Heart left ventricle (tissue), 16 donors: Measurements from ENCODE around the gene ROBO1. TPM values are rescaled to one million over a fixed set of nuclear protein-coding genes. Genes with fewer than 3 reads are reported as not detected.

Source experiments
- ATAC-seq, 4 donors: fragments of 200-7000 bp; cut with Tn5 transposase; one replicate each; pipeline ENCODE4 v1.9.1; 2020 to 2022; ENCODE audit warnings: moderate library complexity in 4 of 4, mild to moderate bottlenecking in 3 of 4, moderate number of reproducible peaks in 1 of 4
- DNase-seq, 5 donors: peaks; one replicate each; pipeline ENCODE4 v3.0.0-alpha.2; 2020
- H3K27ac ChIP-seq, 12 donors: fragments of 200-600 bp; sonication (generic) in 4 of 12; one replicate each; pipeline versions ENCODE4 v1.5.0 to v1.8.0; 2016 to 2022; ENCODE audit warnings: mild to moderate bottlenecking in 2 of 12
- H3K27me3 ChIP-seq, 9 donors: fragments of 200-600 bp; sonication (generic) in 2 of 9; one replicate each; pipeline versions ENCODE4 v1.5.1 to v1.8.0; 2016 to 2022; ENCODE audit warnings: mild to moderate bottlenecking in 3 of 9
- H3K36me3 ChIP-seq, 9 donors: fragments of 200-600 bp; sonication (generic) in 2 of 9; one replicate each; pipeline versions ENCODE4 v1.5.0 to v1.8.0; 2018 to 2022; ENCODE audit warnings: mild to moderate bottlenecking in 2 of 9
- H3K4me1 ChIP-seq, 12 donors: fragments of 200-600 bp; sonication (generic) in 4 of 12; one replicate each; pipeline versions ENCODE4 v1.5.0 to v1.8.0; 2016 to 2022; ENCODE audit warnings: mild to moderate bottlenecking in 3 of 12
- H3K4me3 ChIP-seq, 12 donors: fragments of 200-600 bp; sonication (generic) in 4 of 12; one replicate each; pipeline versions ENCODE4 v1.5.0 to v1.8.0; 2017 to 2022; ENCODE audit warnings: mild to moderate bottlenecking in 9 of 12, moderate library complexity in 4 of 12
- H3K9me3 ChIP-seq, 12 donors: fragments of 200-600 bp; sonication (generic) in 4 of 12; one replicate each; pipeline versions ENCODE4 v1.5.0 to v1.8.0; 2016 to 2022; ENCODE audit warnings: mild to moderate bottlenecking in 1 of 12
- POLR2A ChIP-seq, 2 donors: fragments of 450-650 bp; IDR thresholded peaks; one replicate each; pipeline ENCODE4 v1.6.1; 2017; ENCODE audit warnings: antibody characterized with exemption in 2 of 2, mild to moderate bottlenecking in 2 of 2, moderate library complexity in 2 of 2
- WGBS, 4 donors: extraction: QIAGEN DNeasy Blood & Tissue Kit in 2 of 4; methylation state at CpG; one replicate each; pipeline versions ENCODE4 v1.1.5 to v1.1.7; 2013 to 2018; 5-methylcytosine and 5-hydroxymethylcytosine counted together
- intact Hi-C, 10 donors: fragments of 100-400 bp; cut with DNase I; formaldehyde crosslinking; loops; one replicate each; pipeline versions ENCODE4 v1.11.1 to v1.14.2; 2022
- polyA plus RNA-seq, 2 donors: library from polyadenylated mRNA; stranded (reverse); fragments of 200-250 nt; gene quantifications; one replicate each; pipeline ENCODE4 v1.2.3, GENCODE V29; 2013
- total RNA-seq, 9 donors: library from RNA; depleted of rRNA in 2 of 9; stranded (reverse); fragments of >200 nt in 2 of 9; fragmentation: NEBNext Ultra II Directional in 3 of 9; extraction: Animal tissue kit (Norgen Biotek cat#: 25700) in 3 of 9; gene quantifications; one replicate each; pipeline versions ENCODE4 v1.1.0 to v1.2.4, GENCODE V29; 2016 to 2023
- TF ChIP-seq, protein P1 (sequence below), 12 donors: fragments of 200-600 bp; sonication (generic) in 4 of 12; IDR thresholded peaks; one replicate each; pipeline versions ENCODE4 v1.5.0 to v1.8.0; 2018 to 2022; ENCODE audit warnings: antibody characterized with exemption in 12 of 12, mild to moderate bottlenecking in 5 of 12
- donor health status: ischemic (EF 13 %, LVEDD 7.1; RV severe dilation, severe dysfunction).
- donor health status: healthy with polysubstance abuse.
- donor health status: DM: no; HTN: yes; CAD: no.
- donor health status: DM: no; HTN: no; CAD: no.
- donor health status: ischemic (EF 25% LVEDD 6.9; RV normal size, moderate dysfunction).
- donor health status: ischemic (EF 25% LVEDD 5.7; RV mildly dilated, moderate dysfunction).
- donor health status: healthy.
- donor health status: DM: yes; HTN: yes; CAD: no.
- donor health status: ischemic (EF 35%, LVEDD 5.7; RV mildly dilated, moderate dysfunction).
- donor health status: nonischemic (EF 11% LVEDD 7.7; RV severe dilation, severe dysfunction).
- donor health status: DM: yes; HTN: yes; CAD: no.
- donor health status: PGD.
- donor health status: ischemic (EF 29% LVEDD 5.4; RV normal size, mild dysfunction).
- donor health status: nonischemic (EF 23%, LVEDD 6.1; RV moderate dilation, normal function).

ROBO1 gene
- total and polyA plus RNA-seq, 11 donors: 1.4 to 14.8 (median 5.7) TPM

DNA sequence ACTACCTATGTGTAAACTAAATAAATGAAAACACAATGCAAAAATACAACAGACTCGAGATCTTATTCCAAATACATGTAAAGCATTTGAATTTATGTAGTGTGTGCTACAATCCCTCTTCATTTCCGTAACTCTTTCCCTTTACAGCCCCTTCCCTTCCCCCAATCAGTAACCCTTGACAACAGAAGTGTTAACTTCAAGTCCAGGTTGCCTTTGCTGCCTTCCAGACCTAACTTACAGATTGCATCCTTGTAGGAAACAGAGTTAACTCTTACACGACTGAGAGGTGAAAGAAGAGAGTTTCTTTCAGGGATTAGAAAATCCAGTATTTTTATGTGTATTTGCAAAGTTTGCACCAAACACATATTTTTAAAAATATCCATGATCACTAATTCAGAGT is 1.4 kb upstream of the ROBO1 start:
- peaks cover 0 to 51% (median 23%) of the 10 kb centered on the region in 9 donors for H3K27me3 ChIP-seq

DNA sequence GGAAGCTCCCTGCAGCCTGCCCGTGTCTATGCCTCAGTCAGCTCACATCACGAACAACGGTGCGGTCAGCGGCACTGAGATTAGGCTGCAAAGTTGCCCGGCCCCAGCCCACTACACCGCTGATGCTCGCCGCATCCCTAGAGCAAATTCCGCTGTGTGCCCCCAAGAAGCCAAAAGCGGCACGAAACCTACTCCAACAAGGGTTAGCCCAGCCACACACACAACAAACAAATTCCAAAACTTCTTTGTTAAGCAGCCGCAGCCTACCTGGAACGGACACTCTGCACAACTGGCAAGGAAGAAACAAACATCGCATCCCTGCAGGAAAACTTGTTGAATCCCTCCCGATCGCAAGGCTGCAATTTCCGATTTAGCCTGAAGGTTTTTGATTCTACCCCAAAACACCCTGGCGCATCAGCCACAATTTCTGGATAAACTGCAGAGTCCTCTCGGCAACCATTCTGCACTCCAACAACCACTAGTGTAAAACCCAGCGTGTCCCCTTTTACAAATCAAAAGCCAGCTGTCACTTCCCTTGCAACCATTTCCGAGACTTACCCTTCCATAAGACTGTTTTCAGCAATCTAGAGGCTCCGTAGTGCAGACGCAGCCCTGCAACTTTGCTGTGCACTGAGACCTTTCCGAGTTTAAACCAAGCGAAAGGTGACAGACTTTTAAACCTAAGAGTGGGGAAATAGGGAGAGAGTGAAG is 449 bp downstream of the ROBO1 start:
- Histone ChIP-seq H3K36me3 (no peaks in the 10 kb centered on the region), H3K4me1 (peaks cover 0 to 13% (median 0%) of the 10 kb centered on the region in 12 donors), H3K27ac (no peak overlapping the region), H3K4me3 (peak overlapping the region in 5 of 12 donors; percentile 1 to 33 (median 14)), H3K27me3 (peaks cover 0 to 54% (median 23%) of the 10 kb centered on the region in 9 donors), H3K9me3 (no peaks in the 10 kb centered on the region)
- 1 to 2% (median 1%) methylated on average over 20 to 26 of the region's 26 CpGs for WGBS, 4 donors
- intact Hi-C loops: no loop called here
- no peak for TF ChIP-seq POLR2A (IDR thresholded peaks at IDR 0.05)
- TF ChIP-seq, protein P1, sequence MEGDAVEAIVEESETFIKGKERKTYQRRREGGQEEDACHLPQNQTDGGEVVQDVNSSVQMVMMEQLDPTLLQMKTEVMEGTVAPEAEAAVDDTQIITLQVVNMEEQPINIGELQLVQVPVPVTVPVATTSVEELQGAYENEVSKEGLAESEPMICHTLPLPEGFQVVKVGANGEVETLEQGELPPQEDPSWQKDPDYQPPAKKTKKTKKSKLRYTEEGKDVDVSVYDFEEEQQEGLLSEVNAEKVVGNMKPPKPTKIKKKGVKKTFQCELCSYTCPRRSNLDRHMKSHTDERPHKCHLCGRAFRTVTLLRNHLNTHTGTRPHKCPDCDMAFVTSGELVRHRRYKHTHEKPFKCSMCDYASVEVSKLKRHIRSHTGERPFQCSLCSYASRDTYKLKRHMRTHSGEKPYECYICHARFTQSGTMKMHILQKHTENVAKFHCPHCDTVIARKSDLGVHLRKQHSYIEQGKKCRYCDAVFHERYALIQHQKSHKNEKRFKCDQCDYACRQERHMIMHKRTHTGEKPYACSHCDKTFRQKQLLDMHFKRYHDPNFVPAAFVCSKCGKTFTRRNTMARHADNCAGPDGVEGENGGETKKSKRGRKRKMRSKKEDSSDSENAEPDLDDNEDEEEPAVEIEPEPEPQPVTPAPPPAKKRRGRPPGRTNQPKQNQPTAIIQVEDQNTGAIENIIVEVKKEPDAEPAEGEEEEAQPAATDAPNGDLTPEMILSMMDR (IDR thresholded peaks at IDR 0.05): no peak
- no peak for DNase-seq
- no peak for ATAC-seq

More for the DNA sequence above, 1.4 kb upstream of the ROBO1 start:
- H3K9me3 ChIP-seq: no peaks in the 10 kb centered on the region
- no peak for ATAC-seq
- no peak for DNase-seq
- 44 to 53% (median 47%) methylated on average over 3 of the region's 3 CpGs for WGBS, 4 donors
- no peaks in the 10 kb centered on the region for H3K36me3 ChIP-seq
- no peak overlapping the region for H3K27ac ChIP-seq
- intact Hi-C loops: no loop called here
- no peak overlapping the region for H3K4me3 ChIP-seq
- no peak for TF ChIP-seq POLR2A (IDR thresholded peaks at IDR 0.05)
- TF ChIP-seq, protein P1 (IDR thresholded peaks at IDR 0.05): no peak
- peaks cover 0 to 13% (median 0%) of the 10 kb centered on the region in 12 donors for H3K4me1 ChIP-seq

DNA sequence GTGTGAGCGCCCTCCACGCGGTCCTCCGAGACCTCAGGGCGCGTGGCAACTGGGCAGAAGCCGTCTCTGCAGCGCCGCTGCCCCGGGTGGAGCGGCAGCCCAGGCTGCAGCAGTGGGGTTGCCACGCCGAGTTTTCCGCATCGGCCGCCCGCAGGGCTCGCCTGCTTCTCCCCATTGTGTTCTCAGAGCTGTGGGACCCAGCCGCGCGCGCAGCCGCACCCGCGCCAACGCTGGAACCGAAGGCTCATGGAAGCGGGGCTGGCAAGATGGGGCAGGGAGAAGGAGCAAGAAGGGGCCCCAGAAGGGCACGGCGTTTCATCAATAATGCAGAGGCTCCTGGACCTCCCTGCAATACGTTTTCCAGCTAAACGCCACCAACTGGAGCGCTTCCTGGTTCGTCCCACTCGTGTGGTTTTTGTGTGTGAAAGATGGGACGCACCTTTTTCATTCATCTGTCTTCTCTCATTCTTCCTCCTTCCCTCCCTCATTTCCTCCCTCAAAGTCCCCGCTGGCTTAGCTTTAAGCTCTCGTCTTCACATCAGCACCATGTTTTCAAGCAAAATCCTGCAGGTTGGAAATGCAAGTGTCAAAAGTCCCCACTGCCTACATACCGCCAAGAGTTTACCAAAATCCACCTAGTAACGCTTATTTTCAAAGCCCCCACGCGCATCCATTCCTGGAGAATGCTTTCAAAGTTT is 1.2 kb downstream of the ROBO1 start:
- ATAC-seq (no peak), DNase-seq (no peak)
- TF ChIP-seq POLR2A (IDR thresholded peaks at IDR 0.05): no peak
- intact Hi-C loops: no loop called here
- Histone ChIP-seq H3K4me1 (peaks cover 0 to 13% (median 0%) of the 10 kb centered on the region in 12 donors), H3K27ac (no peak overlapping the region), H3K9me3 (no peaks in the 10 kb centered on the region), H3K4me3 (peak overlapping the region in 2 of 12 donors; percentile 7 to 24), H3K27me3 (peaks cover 0 to 54% (median 23%) of the 10 kb centered on the region in 9 donors), H3K36me3 (no peaks in the 10 kb centered on the region)
- 2 to 4% (median 2%) methylated on average over 35 to 42 of the region's 42 CpGs for WGBS, 4 donors

DNA sequence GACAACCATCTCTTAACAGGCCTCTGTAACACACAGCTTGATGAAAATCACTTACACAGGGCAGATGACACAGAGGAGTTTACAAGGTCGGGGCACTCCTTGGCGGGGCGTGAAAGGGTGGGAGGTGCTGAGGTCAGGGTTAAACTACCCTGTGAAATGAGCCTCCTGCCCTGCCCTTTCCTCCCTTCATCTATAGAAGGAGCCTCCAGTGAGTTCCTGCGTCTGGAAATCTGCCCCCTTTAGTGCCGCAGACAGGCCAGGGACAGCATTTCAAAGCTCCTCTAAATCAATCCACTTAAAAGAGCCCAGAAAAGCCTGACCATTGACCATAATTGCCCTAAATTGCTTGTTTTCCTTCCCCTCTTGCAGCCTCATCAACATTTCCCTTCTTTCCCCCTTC is 1.9 kb downstream of the ROBO1 start:
- intact Hi-C loops: no loop called here
- peaks cover 0 to 54% (median 23%) of the 10 kb centered on the region in 9 donors for H3K27me3 ChIP-seq

More for the DNA sequence above, 1.9 kb downstream of the ROBO1 start:
- 21 to 36% (median 25%) methylated on average over 5 of the region's 5 CpGs for WGBS, 4 donors
- H3K9me3 ChIP-seq: no peaks in the 10 kb centered on the region
- no peak overlapping the region for H3K4me3 ChIP-seq
- no peaks in the 10 kb centered on the region for H3K36me3 ChIP-seq
- TF ChIP-seq POLR2A (IDR thresholded peaks at IDR 0.05): no peak
- TF ChIP-seq, protein P1 (IDR thresholded peaks at IDR 0.05): no peak
- H3K27ac ChIP-seq: no peak overlapping the region
- peaks cover 0 to 13% (median 0%) of the 10 kb centered on the region in 12 donors for H3K4me1 ChIP-seq
- DNase-seq: no peak
- no peak for ATAC-seq
